ENCODE results near the gene NUP98.
A peak's percentile ranks its signal among the peaks of the same experiment; 100 is the strongest.
"Not testable (repeated sequence)": the region's sequence is repeated elsewhere in the genome, so short reads cannot be mapped to it uniquely, and the experiment has no call there.

Gene NUP98

GRCh38 chr11:3666023-3666530, 131.3 kb downstream of the NUP98 start:
- DNase-seq: no peak

- no peak for DNase-seq
These were observed 131.9 kb downstream of the NUP98 start for GRCh38 chr11:3665336-3666022.

GRCh38 chr11:3664032-3664630, 133.2 kb downstream of the NUP98 start:
- DNase-seq: no peak

- DNase-seq: no peak
These were observed 134.5 kb downstream of the NUP98 start for GRCh38 chr11:3662856-3663255.

- no peak for DNase-seq
These were observed 136.4 kb downstream of the NUP98 start for GRCh38 chr11:3660960-3661359.

- DNase-seq: no peak
These were observed 137.5 kb downstream of the NUP98 start for GRCh38 chr11:3659595-3660515.

- no peak for DNase-seq
These were observed 139.1 kb downstream of the NUP98 start for GRCh38 chr11:3658252-3658651.

- not testable (repeated sequence) for DNase-seq
These were observed 140.0 kb downstream of the NUP98 start for GRCh38 chr11:3657331-3657730.

- no peak for DNase-seq
These were observed 141.8 kb downstream of the NUP98 start for GRCh38 chr11:3655547-3655946.

GRCh38 chr11:3652514-3652913, 144.8 kb downstream of the NUP98 start:
- not testable (repeated sequence) for DNase-seq

GRCh38 chr11:3649374-3649773, 148.0 kb downstream of the NUP98 start:
- DNase-seq: not testable (repeated sequence)

GRCh38 chr11:3648843-3649242, 148.5 kb downstream of the NUP98 start:
- DNase-seq: not testable (repeated sequence)

GRCh38 chr11:3645552-3645951, 151.8 kb downstream of the NUP98 start:
- DNase-seq: no peak

- no peak for DNase-seq
These were observed 152.5 kb downstream of the NUP98 start, which contains the start of gene ART1 for GRCh38 chr11:3644817-3645235. ART1 (plus strand) TSS chr11:3645128; CDS start chr11:3659214, 14,086 bp downstream.

- not testable (repeated sequence) for DNase-seq
These were observed 154.2 kb downstream of the NUP98 start for GRCh38 chr11:3643102-3643546.

GRCh38 chr11:3642071-3642951, 155.0 kb downstream of the NUP98 start:
- peak; percentile 75 to 82 for DNase-seq

- no peak for DNase-seq
These were observed 155.7 kb downstream of the NUP98 start, which contains the start of gene ART5 for GRCh38 chr11:3641701-3642070. ART5 (minus strand) TSS chr11:3641992; CDS start chr11:3641862, 130 bp downstream.

- no peak for DNase-seq
These were observed 156.2 kb downstream of the NUP98 start for GRCh38 chr11:3641191-3641590.

GRCh38 chr11:3639841-3640240, 157.5 kb downstream of the NUP98 start:
- DNase-seq: no peak

- DNase-seq: no peak
These were observed 158.8 kb downstream of the NUP98 start for GRCh38 chr11:3638513-3638912.

GRCh38 chr11:3637201-3637600, 160.2 kb downstream of the NUP98 start:
- no peak for DNase-seq
